ENCODE results near the gene PTPRN2.

The PTPRN2 gene

GRCh38 chr7:158101821-158102450 is 485.7 kb downstream of the PTPRN2 start:
- DNase-seq (ENCODE audit: low spot score) = no peak

DNA sequence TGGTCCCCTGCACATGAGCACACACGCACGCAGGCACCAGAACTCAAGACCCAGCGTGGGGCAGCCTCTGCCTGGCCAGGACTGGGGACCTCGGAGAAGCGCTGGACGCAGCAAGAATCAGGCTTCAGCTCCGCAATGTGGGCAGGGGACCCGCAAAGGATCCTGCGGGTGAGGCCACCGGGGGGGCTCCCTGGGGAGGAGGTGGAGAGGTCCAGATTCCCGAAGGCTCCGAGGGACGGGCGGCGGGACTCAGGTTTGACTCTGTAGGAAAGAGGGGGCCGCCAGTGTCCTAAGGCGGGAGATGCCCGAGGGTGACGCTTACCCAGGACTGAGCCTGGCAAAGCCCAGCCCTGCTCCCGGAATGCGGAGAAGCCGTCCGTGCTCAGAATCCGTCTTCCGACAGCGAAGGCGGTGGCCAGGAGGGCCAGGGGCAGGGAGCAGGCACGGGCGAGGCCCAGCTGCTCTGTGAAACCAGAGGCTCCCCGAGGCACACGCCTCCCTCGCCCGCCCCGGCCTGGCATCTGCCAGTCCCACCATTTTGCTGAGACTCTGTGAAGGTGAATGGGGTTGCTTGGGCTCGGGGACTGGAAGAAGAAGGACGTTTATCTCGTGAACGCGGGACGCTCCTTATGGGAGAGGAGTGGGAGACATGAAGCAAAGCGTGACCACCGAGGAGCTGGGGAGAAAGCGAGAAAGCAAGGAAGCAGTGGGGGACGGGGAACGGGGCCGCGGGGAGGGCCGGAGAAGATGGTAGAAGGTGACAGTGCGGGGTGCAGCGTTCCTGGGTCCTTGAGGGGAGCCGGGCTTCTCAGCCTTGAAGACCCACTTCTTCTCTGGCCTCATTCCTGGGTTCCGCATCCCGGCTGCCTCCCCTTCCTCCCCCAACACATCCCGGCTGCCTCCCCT is 489.2 kb downstream of the PTPRN2 start:
- no peak for DNase-seq (ENCODE audit: low spot score)

- DNase-seq (ENCODE audit: low spot score) = peak; percentile 59
Measured at GRCh38 chr7:158097453-158098124, 490.0 kb downstream of the PTPRN2 start.

DNA sequence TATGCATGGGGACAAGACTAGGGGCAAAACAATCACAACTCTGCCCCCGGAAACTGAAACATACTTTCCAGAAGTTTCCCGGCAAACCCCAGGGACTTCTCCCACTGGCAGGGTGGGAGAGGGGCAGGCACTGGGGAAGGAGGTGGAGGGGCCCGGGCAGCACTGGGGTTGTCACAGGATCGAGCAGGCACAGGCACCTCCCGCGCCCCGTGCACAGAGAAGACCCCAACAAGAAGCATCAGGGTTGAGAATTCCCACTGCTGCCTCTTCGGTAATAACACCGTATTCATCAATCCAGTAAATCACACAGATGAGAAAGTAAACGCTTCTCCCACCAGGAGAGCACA is 490.5 kb downstream of the PTPRN2 start:
- DNase-seq (ENCODE audit: low spot score) = no peak

DNA sequence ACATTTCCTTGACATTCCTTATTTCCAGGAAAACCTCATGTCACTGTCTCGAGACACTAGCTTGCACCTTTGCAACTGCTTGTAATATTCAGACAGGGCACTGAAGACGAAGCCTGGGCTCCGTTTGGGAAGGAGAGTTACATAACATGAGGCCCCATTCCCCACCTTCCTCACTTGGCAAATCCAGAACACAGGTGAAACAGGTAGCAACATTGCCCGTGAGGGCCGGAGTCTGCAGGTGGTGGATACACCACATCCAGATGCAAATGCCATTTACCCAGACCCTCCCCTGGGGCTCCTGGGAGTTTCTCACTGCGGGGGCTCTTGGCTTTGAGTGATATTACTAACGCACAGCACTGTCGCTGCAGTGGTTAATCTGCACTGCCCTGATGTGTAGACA is 491.0 kb downstream of the PTPRN2 start:
- no peak for DNase-seq (ENCODE audit: low spot score)

GRCh38 chr7:158094671-158095226 is 492.9 kb downstream of the PTPRN2 start:
- DNase-seq (ENCODE audit: low spot score) = no peak

GRCh38 chr7:158094046-158094445 is 493.6 kb downstream of the PTPRN2 start:
- DNase-seq (ENCODE audit: low spot score) = no peak

GRCh38 chr7:158093156-158093796 is 494.3 kb downstream of the PTPRN2 start:
- no peak for DNase-seq (ENCODE audit: low spot score)

DNA sequence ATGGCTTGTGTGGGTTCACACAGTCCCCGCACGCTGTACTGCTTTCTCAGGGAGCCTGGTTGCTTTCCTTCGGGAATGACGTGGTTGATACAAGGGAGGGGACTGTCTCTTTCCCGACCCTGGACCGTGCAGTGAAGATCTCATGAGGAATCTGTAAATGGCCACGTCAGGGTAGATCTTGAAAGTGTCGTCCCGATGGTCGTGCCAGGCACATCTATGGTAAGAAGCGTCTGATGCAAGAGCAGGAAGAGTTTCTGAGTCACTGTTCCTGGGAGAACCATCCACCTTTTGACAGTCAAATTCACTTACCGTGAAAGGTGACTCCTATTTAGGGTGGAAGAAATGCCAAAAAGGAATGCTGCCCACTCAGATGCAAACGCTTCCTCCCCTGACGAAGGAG is 500.4 kb downstream of the PTPRN2 start:
- no peak for DNase-seq (ENCODE audit: low spot score)

DNA sequence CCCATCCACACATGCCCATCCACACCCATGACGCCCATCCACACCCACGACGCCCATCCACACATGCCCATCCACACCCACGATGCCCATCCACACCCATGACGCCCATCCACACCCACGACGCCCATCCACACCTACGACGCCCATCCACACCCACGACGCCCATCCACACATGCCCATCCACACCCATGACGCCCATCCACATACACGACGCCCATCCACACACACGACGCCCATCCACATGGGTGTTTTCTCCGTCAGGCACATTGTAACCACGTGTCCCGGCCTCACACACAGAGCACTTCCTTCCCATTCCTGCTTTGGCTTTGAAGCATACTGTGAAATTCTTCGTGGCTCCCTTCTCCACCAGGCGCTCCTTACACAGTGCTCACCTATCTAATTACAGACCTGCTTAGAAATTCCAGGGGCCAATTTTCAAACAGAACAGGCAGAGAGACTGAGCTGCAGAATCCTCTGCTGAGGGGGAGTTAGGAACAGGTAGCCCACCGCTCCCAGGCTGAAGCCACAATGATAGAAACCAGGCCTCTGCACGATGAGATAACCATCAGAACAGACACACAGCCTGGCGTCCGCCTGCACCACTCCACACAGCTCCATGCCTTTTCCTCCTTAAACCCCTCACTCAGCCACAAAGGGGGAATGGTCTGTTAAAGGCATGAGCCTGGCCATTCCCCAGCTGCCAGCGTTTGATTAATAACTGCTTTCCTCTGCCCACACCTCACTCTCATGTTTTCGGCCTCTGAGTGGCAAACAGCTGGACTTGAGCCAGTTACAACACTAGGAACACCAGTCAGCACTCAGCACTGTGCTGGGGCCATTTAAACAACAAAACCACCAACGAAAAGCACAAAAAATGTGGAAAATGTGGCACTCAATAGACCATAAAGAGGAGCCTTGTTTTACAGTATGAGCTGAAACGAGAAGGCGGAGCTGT is 501.6 kb downstream of the PTPRN2 start:
- DNase-seq (ENCODE audit: low spot score) = peak; percentile 98

DNA sequence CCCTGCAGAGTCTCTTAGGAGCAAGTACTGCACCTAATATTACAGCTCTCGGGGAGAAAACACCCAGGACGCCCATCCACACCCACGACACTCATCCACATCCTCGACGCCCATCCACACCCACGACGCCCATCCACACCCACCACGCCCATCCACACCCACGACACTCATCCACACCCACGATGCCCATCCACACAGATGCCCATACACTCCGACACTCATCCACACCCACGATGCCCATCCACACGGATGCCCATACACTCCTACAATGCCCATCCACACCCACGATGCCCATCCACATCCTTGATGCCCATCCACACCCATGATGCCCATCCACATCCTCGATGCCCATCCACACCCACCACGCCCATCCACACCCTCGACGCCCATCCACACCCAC is 503.1 kb downstream of the PTPRN2 start:
- no peak for DNase-seq (ENCODE audit: low spot score)

DNA sequence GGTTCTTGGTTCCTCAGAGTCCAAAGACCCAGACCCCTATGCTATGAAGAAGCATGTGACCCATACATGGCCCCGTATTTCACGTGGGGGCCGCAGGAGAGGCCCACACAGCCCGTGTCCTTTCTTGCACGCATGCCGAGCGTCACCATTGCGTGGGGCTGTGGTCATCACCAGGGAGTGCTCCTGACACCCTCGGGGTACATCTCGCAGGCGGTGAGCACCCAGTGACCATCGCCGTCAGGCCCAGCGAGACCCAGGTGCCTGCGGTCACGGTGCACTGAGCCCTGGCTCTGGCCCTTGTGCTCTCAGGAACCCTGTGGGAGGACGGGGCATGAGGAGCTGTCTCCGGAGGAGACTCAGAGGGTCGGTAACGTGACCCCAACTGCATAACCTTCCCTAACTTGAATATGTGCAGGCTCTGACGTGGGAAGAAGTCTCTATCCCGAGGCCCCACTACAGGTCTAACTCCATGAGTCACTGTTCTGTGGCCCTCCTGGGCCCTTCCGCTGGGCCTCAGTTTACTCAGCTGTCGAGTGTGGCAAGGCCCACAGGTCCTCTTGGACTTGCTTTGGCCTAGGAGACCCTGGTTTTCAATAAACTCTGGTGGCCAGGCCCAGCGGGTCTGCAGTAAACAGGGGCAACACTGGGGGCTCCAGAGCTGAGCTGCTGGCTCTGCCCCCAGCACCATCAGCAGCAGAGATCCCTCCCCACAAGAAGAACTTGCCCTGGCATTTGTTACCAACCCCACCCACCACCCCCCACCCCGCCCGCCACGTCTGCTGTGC is 503.9 kb downstream of the PTPRN2 start:
- DNase-seq (ENCODE audit: low spot score) = no peak

DNA sequence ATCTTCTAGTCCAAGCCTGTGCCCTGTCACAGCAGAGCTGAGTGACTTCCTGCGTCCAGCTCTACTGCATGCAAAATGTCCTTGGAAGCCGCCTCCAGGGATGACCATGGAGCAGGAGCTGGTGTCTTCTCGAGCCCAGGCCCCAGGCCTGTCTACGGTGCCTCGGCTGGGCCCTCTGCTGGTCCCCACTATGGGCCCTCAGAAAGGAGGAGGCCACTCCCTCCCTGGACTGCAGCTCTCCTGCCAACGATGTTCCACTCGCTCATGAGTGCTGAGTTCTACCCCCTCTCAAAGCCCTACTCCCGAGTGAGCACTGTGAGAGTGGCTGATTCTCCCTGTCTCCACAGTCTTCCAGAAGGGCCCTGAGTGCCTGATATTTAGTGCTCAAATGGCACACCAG is 504.9 kb downstream of the PTPRN2 start:
- DNase-seq (ENCODE audit: low spot score) = no peak

DNA sequence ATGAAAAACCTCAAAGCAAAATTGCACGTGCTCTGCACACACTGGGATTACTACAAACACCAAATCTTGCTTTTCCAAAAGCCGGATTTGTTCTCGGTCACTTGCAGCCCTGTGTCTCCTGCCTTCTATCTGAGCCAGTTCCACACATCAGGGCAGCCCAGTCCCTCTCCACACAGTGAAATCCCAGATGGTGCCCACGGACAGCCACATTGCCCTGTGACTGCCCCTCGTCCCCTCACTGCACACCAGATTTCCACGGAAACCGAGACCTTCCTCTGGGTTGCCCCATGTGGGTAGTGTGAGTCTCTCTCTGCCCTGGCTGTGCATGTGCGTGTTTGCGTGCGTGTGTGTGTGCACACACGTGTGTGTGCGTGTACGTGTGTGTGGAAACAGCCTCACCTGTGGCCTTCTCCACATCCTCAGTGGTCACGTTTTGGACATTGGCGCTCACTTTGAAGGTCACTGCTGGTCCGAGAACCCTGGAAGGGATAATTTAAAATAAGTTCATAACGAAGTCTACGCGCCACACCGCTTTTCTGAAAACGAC is 506.7 kb downstream of the PTPRN2 start:
- no peak for DNase-seq (ENCODE audit: low spot score)

GRCh38 chr7:158077934-158078910 is 509.4 kb downstream of the PTPRN2 start:
- DNase-seq (ENCODE audit: low spot score) = no peak

DNA sequence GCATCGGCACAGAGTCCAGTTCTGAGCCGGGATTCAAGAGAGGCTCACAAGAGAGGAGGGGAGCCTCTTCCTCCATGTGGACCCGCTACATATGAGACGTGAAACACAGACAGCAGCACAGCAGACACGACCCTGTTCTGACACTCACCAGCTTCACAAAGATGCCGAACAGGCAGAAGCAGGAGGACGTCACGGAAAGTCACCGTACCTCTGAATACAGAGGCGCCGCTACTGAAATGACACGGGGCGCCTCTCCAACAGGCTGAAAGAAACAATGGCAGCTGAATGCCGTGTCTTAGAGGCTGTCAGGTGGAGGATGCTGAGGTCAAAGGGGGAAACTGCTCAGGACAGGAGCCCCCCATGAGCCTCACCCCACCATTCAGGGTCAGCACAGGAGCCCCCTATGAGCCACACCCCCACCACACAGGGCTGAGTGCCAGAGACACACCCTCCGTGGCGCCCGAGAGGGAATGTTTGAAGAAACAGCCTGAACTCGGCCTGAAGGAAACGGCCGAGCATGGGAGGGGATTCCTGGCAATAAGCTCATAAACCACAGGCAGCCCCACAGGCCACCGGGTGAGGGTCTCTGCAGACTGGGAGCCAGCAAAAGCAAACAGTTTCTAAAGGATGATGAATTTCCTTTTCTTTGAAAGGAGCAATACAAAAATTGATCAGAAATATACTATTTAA is 510.3 kb downstream of the PTPRN2 start:
- no peak for DNase-seq (ENCODE audit: low spot score)

- no peak for DNase-seq (ENCODE audit: low spot score)
Measured at GRCh38 chr7:158076656-158077055, 511.0 kb downstream of the PTPRN2 start.

DNA sequence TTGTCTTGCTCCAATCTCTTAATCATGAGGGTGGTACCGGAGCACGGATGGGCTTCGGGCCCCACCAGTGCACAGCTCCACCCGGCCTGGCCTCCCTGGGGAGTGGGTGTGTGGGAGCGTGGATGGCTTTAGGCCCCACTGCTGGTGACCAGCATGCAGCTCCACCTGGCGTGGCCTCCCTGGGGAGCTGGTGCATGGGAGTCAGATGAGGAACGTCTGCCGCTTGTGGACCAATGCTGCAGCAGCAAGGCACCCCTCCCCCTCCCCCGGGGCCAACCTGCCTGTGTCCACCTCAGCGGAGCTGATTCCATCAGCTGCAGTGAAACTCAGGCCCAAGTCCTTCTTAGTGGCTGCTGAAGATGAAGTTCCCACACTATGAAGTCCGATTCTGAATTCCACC is 511.4 kb downstream of the PTPRN2 start:
- no peak for DNase-seq (ENCODE audit: low spot score)
